T follicular helper cell (primary cell): ENCODE results near the gene NDUFB10.
A peak's percentile ranks its signal among the peaks of the same experiment; 100 is the strongest.
"Not testable (repeated sequence)": the region's sequence is repeated elsewhere in the genome, so short reads cannot be mapped to it uniquely, and the experiment has no call there.

Experiments
- DNase-seq: peaks from one replicate; pipeline ENCODE4 v3.0.0-alpha.2; 2020; ENCODE audit warnings: low read depth
- total RNA-seq, 2 experiments: gene quantifications; one replicate each; lab custom pipeline; 2026; lab: John Stamatoyannopoulos, UW

The NDUFB10 gene
- 37.0 to 48.7 reads per million in 2 experiments for total RNA-seq

- DNase-seq, result peak; percentile 82
Measured at GRCh38 chr16:1959269-1960039, at the start of gene NDUFB10. TSS of gene NDUFB10 (plus strand) at chr16:1959538. CDS start at chr16:1959625, 87 bp downstream.

GRCh38 chr16:1909561-1910231 is 49.6 kb upstream of the NDUFB10 start:
- no peak for DNase-seq

GRCh38 chr16:1911467-1912214 is 47.7 kb upstream of the NDUFB10 start:
- no peak for DNase-seq

GRCh38 chr16:1912215-1912543 is 47.2 kb upstream of the NDUFB10 start:
- no peak for DNase-seq

- DNase-seq, result no peak
Measured at GRCh38 chr16:1913327-1914083, 45.8 kb upstream of the NDUFB10 start.

- DNase-seq, result no peak
Measured at GRCh38 chr16:1914084-1914608, 45.2 kb upstream of the NDUFB10 start.

- no peak for DNase-seq
Measured at GRCh38 chr16:1914988-1915387, 44.4 kb upstream of the NDUFB10 start.

GRCh38 chr16:1915732-1916639 is 43.4 kb upstream of the NDUFB10 start:
- no peak for DNase-seq

- no peak for DNase-seq
Measured at GRCh38 chr16:1916640-1916990, 42.7 kb upstream of the NDUFB10 start.

GRCh38 chr16:1917056-1917664 is 42.2 kb upstream of the NDUFB10 start:
- no peak for DNase-seq

- no peak for DNase-seq
Measured at GRCh38 chr16:1917665-1918350, 41.5 kb upstream of the NDUFB10 start.

GRCh38 chr16:1918351-1919326 is 40.7 kb upstream of the NDUFB10 start, which contains the start of gene HS3ST6:
TSS of gene HS3ST6 (minus strand) at chr16:1918415. CDS start at chr16:1918323, 92 bp downstream.
- DNase-seq, result no peak

- no peak for DNase-seq
Measured at GRCh38 chr16:1919327-1919998, 39.9 kb upstream of the NDUFB10 start.

GRCh38 chr16:1920122-1920521 is 39.2 kb upstream of the NDUFB10 start:
- not testable (repeated sequence) for DNase-seq

- no peak for DNase-seq
Measured at GRCh38 chr16:1920727-1921171, 38.6 kb upstream of the NDUFB10 start.

GRCh38 chr16:1922357-1922756 is 37.0 kb upstream of the NDUFB10 start:
- DNase-seq, result no peak

- no peak for DNase-seq
Measured at GRCh38 chr16:1923299-1924034, 35.9 kb upstream of the NDUFB10 start.
